PC-3 (cell line): Measurements from ENCODE around the gene CCSER1.

ENCODE experiments used
- EZH2 ChIP-seq: fragments of 300-600 bp; sonication (generic); IDR thresholded peaks from one replicate; pipeline ENCODE4 v1.6.1; 2017; ENCODE audit warnings: antibody characterized with exemption, mild to moderate bottlenecking, low read length; ENCODE audit not compliant: unreplicated experiment
- EZH2phosphoT487 ChIP-seq: fragments of 300-600 bp; sonication (generic); IDR thresholded peaks from 2 replicates; pipeline ENCODE4 v1.6.1; 2018; ENCODE audit warnings: mild to moderate bottlenecking, antibody characterized with exemption, low read length, borderline replicate concordance
- TF ChIP-seq, protein P1 (sequence below): fragments of 300-600 bp; sonication (generic); conservative IDR thresholded peaks from 2 replicates; pipeline ENCODE4 v1.5.1; 2017; ENCODE audit warnings: antibody characterized with exemption, low read depth, mild to moderate bottlenecking, low read length

DNA sequence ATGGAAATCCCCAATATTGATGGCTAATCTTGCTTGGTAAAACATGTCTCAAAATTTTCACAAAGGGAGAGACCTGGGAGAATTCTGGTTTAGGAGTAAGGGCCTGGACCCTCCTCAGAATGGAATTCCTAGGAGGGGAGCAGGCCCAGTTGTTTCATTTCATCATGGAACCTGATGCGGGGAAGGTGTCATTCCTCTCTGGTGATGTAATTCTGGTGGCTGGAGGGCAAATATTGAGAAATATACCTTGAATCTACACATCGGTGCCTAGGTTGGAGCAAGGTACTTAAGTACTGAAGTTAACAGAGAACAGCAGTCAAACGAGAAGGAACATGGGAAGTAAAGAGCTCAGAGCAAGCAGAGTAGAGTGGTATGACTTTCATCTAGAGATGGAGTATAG is 23.2 kb upstream of the CCSER1 start:
- TF ChIP-seq, protein P1, sequence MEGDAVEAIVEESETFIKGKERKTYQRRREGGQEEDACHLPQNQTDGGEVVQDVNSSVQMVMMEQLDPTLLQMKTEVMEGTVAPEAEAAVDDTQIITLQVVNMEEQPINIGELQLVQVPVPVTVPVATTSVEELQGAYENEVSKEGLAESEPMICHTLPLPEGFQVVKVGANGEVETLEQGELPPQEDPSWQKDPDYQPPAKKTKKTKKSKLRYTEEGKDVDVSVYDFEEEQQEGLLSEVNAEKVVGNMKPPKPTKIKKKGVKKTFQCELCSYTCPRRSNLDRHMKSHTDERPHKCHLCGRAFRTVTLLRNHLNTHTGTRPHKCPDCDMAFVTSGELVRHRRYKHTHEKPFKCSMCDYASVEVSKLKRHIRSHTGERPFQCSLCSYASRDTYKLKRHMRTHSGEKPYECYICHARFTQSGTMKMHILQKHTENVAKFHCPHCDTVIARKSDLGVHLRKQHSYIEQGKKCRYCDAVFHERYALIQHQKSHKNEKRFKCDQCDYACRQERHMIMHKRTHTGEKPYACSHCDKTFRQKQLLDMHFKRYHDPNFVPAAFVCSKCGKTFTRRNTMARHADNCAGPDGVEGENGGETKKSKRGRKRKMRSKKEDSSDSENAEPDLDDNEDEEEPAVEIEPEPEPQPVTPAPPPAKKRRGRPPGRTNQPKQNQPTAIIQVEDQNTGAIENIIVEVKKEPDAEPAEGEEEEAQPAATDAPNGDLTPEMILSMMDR = no peak
- TF ChIP-seq EZH2phosphoT487 = no peak
- TF ChIP-seq EZH2 = no peak
